GM18907 (cell line): ENCODE measurements around the gene SPTBN2.
"Not testable (repeated sequence)": the region's sequence is repeated elsewhere in the genome, so short reads cannot be mapped to it uniquely, and the experiment has no call there.

ENCODE experiments used
- ATAC-seq: cut with Tn5 transposase; IDR thresholded peaks from one replicate; pipeline ENCODE4 v1.9.1; 2021; ENCODE audit warnings: mild to moderate bottlenecking, moderate library complexity; ENCODE audit not compliant: unreplicated experiment

The SPTBN2 gene

GRCh38 chr11:66646828-66647227, 82.2 kb downstream of the SPTBN2 start:
- no peak for ATAC-seq

GRCh38 chr11:66643745-66644437, 85.1 kb downstream of the SPTBN2 start:
- ATAC-seq = no peak

- no peak for ATAC-seq
Measured at GRCh38 chr11:66641834-66642233, 87.2 kb downstream of the SPTBN2 start.

GRCh38 chr11:66639814-66640340, 89.1 kb downstream of the SPTBN2 start:
- not testable (repeated sequence) for ATAC-seq

- ATAC-seq = no peak
Measured at GRCh38 chr11:66639066-66639813, 89.8 kb downstream of the SPTBN2 start.

GRCh38 chr11:66638177-66639065, 90.6 kb downstream of the SPTBN2 start, which contains the start of gene RBM4:
TSS of gene RBM4 (plus strand) at chr11:66638703. CDS start at chr11:66639712, 1,009 bp downstream.
- peak; percentile 95 for ATAC-seq

- no peak for ATAC-seq
Measured at GRCh38 chr11:66637557-66638176, 91.3 kb downstream of the SPTBN2 start.

GRCh38 chr11:66636411-66636810, 92.6 kb downstream of the SPTBN2 start:
- no peak for ATAC-seq
